Activated T-cell treated with anti-CD3 and anti-CD28 coated beads, Interleukin-2, amount 50 U/mL, for 48 hours (primary cell): ENCODE measurements around the gene EXOC4.

Source experiments
- DNase-seq, 2 experiments: peaks; one replicate each; pipeline ENCODE4 v3.0.0-alpha.2; 2020

EXOC4 gene

DNA sequence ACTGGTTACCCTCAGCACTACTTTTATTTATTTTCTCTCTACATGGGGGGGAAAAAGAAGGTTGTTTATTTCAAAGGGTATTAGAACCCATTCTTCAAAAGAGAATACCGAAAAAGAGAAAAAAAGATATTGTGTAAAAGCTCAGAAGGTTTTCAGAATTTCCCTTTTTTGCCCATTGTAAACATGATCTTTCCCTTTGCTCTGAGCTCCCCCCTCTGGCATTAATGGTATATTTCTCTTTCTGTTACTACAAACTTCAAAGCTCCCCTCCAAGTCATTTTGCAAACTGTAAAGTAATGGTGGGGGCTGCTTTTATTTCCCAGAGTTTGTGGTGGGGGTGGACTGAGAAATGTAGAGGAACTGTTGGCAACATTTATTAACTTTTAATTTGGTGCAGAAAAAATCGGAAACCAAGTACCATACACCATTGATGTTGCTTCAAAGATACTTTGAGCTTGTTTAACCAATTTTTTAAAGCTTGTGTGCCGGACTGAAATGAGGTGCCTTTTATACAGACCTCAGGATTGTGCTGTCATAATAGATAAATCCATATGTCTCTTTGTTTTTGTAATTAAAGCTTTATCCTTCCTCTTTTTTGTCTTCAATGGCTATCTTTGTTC lies 181.5 kb downstream of the EXOC4 start:
- DNase-seq: no peak

DNA sequence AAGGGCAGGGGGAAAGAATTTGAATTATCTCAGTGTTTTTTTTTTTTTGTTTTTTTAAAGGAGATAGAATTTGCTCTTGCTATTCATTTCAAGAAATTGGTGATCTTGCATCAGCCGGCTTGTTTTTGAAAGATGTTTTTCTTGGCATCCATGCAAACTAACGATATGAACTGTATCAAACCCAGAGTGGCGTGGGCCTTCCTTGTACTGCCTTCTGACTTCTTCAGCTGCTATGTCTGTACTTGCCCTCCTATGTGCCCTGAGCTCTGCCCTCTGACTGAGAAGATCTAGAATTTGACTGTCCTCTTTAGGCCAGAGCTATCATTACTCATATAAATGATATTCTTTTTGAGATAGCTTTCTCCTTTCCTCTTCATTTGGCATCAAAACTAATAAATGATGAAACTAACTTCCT lies 183.1 kb downstream of the EXOC4 start:
- DNase-seq: no peak

DNA sequence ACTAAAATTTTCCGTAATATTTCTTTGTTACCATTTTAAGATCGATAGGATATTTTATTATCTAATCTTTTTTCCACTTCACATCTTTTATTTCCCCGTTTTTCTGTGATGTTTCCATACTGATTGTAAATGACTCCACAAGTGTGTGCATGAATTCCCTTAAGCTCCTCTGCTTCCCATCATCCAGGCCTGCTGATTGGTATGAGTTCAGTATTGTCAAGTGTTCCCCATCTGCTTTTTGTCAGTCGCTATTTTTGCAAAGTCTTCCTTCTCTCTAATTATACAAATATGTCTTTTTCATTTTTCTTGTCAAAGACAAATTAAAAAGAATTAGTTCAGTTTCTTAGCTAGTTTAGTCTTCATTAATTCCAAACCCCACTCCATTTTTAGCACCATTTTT lies 184.7 kb downstream of the EXOC4 start:
- DNase-seq: no peak

DNA sequence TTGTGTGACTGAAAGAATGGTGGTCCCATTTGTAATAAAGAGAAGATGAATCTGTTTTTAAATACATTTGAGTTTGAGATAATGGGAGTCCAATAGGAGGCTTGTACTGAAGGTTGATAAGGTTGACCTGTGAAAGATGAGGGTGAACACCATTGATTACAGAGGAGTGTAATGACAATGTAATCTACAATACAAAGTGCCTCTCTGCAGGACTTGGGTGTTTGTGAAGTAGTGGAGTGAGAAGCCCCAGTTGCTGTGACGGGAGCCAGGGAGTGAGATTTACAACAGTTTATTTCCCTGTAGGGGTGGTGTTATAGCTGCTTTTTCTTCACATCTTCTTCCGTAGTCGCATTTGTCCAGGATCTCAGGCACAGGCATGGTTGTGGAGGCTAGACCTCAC lies 189.9 kb downstream of the EXOC4 start:
- DNase-seq: no peak

DNA sequence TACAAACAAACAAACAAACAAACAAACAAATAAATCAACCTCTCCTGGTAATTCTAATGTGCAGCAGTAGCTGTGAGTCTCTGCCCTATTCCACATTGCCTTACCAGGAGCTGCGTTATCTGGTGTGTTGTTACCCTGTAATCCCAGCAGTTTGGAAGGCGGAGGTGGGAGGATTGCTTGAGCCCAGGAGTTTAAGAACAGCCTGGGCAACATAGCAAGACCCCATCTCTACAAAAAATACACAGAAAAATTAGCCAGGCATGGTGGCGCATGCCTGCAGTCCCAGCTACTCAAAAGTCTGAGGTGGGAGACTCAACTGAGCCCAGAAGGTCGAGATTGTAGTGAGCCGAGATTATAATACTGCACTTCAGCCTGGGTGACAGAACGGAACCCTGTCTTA lies 192.7 kb downstream of the EXOC4 start:
- no peak for DNase-seq

DNA sequence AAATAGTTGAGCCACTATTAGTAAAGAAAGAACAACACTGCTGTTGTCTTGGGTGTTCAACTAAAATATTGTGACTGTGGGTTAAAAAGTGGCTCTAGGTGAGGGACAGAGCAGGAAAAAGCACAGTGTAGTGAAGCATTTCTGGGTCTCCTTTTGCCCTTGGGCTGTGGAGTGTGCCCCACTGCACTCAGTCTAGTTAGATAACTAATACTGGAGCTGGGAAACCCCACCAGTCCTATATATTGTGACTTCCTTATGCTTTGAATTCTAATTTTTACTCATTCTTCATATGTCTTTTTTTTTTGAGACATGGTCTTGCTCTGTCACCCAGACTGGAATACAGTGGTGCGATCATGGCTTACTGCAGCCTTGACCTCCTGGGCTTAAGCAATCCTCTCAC lies 195.1 kb downstream of the EXOC4 start:
- DNase-seq: no peak

DNA sequence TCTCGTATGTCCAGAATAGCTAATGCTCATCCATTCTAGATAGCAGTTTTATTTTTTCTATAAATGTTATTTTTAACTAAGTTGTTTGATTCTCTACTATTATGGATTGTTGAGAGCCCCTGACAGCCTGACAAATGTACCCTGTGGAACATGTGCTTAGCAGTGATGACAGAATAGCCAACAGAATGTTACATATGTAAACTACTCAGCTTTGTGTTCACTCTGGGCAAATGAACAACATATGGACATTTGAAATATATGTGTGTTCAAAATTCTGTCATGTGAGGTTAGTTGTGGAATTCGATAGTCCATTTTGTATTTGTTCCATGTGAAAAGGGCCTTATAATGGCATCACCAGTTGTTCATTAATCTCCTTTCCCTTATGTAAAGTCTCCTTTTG lies 199.7 kb downstream of the EXOC4 start:
- no peak for DNase-seq

DNA sequence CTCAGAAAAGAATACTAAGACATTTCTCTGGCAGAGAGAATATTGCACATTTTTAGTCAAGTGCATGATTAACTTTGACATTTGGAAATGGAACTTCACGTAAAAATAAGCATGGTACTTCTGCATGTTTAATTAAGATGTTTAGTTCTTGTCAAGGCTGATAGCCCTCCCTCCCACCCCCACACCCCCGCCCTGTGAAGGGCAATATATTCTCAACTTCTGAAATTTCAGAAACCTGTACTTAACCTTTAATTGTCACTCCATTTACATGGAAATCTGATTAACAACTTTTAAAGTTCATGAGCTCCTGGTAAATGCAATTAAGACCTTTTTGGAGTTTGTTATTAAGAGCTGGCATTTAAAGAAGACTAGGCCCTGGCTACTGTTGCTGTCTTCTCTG lies 205.8 kb downstream of the EXOC4 start:
- no peak for DNase-seq

DNA sequence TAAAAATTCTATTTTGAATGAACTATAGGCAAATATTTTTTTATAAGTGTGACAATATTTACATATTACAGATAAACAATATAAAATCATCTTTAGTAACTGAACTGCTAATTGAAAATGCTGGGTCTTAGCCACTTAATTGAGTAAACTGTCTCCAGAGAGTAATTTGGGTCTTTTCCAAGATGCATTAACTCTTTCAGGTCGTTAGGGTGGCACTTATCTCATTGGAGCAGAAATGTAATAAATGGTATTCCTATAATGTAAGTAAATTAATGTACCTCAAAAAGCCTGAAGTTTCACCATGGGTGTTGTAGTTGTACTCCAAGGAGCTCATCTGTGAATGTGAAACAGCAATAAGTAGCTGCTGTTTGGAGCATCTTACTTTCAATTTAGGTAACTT lies 208.5 kb downstream of the EXOC4 start:
- DNase-seq: no peak

DNA sequence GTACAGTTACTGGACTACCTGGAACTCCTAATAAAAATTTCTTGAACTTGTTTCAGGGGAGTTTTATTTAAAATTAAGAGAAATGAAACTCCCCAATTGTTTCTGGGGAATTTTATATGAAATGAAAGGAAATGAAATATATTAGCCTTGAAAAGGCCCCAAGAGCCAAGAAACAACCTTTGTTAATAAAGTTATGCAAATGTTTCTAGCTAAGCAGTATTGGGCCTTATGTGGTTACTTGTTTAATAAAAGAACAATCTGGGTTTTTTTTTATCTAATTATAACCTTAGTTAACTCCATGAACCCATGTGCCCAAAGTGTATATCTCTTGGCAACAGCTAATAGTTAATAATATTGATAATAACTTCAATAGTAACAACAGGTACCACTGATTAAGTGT lies 222.8 kb downstream of the EXOC4 start:
- DNase-seq: no peak

DNA sequence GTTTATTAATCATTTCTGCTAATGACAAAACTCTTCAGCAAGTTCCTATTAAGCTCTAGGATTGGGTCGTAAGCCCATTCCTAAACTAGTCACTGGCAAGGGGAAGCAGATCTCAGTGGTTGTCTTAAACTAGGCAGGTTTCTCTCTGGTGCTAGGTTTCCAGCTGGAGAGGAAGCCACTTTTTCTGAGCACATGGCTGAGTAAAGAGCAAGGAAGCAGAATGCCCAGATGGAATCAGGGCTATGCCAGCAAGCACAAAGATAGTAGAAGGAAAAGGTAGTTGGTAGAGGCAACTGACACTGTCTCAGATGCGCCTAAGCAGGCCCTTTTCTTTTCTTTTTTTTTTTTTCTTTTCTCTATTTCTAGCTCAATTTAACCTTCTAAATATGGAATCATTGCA lies 224.9 kb downstream of the EXOC4 start:
- DNase-seq: no peak

DNA sequence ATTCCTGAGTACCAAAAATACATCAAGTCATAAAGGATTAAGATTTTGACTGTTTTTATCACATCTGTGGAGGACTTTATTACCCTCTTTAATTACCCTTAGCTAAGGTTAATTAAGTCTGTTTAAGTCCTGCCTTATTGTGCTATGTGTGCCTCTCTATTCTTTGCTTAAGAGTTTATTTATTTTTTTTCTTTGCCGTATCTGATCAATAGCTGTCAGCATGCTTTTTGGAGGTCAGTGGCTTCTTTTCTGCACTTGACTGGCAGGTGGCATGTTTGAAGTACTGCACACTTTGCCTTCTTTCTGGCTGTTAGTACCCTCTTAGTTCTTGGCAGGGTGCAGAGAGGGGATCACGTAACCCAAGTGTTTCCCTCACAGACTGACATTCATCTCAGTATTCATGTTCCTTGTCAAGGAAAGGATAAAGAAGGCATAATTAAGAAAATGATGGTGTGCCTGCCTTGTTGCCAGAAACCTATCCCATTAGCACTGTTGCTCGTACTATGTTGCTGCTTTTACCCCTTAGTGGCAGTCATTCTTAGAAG lies 225.8 kb downstream of the EXOC4 start:
- no peak for DNase-seq

DNA sequence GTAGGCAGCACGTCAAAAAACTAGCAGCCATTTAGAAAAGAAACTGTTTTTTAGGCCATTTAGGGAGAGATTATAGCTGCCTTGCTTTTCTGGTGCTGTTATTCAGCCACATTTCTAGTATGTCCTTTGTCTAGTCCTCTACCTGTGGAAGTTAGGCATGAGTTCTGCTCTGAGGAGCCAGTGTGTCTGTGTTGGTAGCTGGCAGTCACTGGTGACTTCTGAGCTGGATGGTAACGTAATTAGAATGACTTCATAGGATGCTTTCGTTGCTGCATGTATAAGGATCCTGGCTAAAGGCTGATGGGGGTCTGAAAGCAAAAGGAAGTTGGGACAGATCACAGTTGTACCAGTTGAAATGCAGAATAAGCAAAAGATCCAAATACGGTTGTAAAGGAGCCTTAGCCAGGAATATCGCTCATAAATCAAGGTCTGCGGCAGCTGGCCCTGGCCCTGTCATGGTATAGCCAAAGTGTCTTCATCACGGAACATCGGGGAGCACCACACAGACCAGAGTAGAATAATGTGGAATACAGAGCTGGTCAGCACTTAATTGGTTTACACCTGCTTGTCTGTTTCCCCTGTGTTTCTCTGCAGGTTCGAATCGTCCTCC lies 226.7 kb downstream of the EXOC4 start:
- no peak for DNase-seq

DNA sequence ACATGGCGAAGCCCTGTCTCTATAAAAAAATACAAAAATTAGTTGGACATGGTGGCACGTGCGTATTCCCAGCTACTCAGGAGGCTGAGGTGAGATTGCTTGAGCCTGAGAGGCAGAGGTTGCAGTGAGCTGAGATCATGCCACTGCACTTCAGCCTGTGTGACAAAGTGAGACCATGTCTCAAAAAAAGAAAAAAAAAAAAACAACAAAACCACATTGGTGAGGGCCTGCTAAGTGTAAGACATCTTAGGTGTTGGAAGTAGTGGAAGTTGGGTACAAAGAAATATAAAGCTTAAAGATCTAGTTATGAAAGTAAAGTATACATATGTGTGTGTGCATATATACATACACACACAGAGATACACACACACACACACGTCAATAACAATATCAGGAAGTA lies 228.0 kb downstream of the EXOC4 start:
- DNase-seq: no peak

DNA sequence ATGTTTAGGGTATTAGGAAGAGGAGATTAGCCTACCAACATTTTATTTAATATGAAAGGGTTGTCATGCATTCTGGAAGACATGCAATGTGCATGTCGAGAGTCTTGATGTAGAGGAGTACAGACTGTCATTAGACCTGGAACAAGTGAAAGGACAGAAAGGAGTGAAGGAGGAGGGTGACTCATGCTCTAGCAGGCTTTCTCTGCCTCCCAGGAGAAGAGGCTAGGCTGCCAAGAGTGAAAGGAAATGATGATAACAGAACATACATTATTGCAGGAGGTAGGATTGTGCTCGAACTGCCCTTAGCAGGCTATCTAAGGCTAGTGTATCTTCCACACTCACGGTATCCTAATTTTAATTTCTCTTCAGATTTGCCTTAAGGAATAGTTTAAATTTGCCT lies 228.8 kb downstream of the EXOC4 start:
- no peak for DNase-seq

DNA sequence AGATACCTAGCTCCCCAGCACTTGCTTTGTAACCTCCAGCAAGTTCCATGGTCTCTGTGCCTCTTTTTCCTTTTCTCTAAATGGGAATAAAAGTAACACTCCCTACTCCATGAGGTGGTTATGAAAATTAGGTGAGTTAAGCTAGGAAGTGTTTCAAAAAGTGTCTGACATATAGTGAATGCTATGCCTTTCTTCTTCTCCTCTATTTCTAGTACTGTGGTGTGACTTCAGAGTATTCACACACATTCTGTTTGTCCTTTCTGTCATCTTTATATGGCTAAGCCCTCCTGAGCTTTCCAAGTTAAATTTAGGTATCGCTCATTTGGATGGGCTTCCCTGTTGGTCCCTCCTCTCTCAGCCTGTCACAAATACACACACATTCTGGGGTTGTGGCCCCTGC lies 229.7 kb downstream of the EXOC4 start:
- no peak for DNase-seq

DNA sequence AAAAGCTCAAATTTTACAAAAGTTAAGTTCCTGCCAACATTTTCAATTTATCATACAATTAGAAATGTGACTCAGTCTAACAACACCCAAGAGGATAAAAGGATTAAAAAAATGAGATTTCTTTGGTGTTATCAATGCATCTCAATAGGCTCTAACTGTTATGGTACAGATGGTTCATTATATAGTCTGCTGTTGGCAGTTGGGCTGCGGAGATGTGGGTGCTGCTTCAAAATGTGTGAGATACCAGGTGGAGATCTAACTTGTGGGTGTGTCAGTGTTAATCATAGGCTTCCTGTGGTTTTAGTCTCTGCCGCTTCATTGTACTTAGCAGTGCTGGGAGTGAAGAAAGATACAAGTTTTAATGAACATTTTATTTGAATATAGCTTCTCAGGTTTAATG lies 231.2 kb downstream of the EXOC4 start:
- DNase-seq: peak; percentile 34 to 56

DNA sequence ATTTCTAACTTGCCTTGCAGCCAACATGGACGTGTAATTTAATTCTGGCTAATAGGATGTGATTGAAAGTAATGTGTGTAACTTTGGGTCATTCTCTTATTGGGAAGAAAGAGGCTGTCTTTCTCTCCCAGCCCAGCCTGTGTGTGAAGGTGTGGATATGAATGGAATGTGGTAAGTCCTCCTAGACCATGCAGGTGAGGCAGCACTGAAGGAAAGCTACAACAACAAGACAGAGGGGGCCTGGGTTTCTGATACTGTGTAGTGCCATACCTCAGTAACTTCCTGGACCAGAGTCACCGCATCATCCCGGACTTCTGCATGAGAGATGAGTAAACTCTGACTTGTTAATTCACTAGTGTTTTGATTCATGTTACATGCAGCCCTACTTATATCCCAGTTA lies 237.0 kb downstream of the EXOC4 start:
- DNase-seq: no peak

DNA sequence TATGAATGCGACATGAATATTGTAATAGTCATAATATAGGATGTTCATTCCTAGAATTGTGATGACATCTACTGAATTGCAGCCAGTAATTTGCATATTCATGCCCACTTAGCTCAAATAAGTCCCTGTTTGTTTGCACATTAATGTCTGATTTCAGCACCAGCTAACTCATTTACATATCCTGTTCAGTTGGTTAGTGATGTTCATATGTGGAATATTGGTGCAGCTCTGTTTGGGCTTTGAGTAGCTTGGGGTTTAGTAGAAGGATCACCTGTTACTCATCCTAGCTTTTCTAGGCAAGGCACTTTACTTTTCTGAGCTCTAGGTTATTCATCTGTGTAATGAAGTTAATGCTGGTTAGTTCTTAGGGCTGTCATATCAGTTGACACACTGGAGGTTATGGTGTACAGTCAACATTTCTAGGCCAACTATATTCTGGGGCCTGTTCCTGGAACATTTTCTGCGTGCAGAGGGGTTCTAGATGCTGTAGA lies 238.4 kb downstream of the EXOC4 start:
- no peak for DNase-seq

DNA sequence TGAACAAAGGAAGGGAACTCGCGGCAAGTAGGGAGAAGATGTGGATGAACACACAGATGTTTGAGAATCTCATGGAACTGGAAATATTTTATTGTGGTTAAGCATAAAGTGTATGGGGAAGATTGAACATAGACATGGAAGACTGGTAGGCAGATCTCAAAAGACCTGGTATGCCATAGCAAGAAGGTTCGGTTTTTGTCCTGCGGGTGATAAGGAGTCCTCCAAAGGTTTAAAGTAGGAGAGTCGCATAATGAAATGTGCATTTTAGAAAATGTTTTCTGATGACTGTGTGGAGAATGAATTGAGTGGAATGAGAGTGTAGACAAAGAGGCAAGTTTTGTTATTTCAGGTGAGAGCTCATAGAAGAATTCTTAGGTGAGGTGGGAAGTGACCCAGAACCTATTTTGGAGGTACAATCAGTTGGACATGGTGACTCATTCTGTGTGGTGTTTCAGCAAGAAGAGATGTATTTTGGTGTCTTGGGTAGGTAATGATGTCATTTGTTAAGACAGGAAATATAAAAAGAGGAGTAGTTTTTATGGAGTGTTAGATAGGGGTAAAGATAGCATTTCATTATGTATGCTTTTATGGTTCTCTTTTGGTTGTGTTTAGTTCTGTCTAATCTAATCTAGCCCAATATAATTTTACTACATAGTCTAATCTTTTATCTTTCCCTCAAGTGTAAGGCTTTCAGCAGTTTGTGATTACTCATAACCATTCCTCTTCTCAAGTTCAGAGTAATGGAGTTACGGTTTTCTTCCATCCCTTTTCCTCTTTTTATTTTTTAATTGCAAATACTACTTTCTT lies 239.2 kb downstream of the EXOC4 start:
- DNase-seq: no peak

DNA sequence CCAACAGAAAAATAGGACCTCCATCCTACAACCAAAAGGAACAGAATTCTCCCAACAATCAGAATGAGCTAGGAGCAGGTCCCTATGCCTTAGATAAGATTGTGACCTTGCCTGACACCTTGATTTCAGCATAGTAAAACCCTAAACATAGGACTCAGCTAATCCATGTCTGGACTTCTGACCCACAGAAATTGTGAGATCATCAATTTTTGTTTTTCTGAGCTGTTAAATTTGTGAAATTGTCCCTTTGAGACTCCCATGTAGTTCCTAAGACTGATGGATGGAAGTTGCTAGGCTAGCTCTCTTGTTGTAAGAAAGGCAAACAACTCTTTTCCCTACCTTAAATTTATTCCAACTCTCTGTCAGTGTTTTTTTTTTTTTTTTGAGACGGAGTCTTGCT lies 244.2 kb downstream of the EXOC4 start:
- DNase-seq: no peak

DNA sequence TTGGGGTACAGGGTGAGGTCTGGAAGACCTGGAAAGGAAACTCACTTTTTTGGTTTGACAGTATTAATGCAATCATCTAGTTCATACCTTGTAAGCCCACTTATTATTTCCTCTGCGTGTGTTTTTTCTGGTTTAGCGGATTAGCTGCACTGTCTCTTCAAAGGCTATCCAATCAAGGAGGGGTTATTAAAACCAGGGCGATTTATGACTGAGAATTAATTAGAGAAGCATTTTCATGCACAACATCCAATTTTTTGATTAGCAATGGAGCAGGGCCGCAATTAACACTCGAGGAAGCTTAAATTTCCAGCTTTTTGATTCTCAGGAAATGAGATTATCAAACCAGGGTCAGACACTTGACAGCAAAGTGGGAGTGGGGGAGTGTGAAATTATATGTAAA lies 248.9 kb downstream of the EXOC4 start:
- DNase-seq: no peak

DNA sequence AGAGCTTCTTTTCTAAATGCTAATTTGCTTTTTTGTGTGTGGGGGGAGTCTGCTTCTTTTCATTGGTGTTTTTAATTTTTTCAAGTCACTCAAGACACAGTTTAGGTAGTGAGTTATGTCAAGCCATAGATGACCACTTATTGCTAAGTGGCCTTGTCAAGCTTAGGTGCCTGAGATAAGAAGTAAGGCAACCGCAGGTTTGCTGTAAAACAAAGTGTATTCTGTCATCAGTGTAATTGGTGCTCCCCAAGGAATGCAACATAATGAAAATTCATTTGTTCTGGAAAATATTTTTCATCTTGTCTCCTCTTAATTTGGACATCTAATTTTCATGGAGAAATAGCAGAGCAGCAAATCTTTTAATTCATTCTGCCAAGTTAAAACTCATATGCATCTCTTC lies 249.6 kb downstream of the EXOC4 start:
- DNase-seq: no peak

DNA sequence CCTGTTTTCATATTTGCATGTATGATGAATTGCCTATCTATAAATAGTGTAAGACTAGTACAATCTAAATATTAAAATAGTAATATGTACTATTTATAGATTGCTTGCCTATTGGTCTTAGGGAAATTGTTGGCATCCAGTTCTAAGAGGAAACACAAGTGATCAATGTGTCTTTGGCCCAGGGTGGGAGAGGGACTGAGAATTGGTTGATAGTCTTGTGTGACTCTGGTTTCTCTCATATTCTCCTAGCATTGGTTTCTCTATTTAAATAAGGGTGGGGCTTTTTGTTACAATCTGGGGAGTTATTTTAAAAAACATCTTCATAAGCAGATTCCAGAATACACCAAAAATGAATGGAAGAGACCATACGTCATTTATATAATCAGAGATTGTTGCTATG lies 250.1 kb downstream of the EXOC4 start:
- no peak for DNase-seq
